ENCODE measurements around the gene C1orf21. TPM values are rescaled to one million over a fixed set of nuclear protein-coding genes. Genes with fewer than 3 reads are reported as not detected.

The C1orf21 gene
- total RNA-seq, 4 donors from 2014 or later, result 24.0 to 43.0 (median 40.3) TPM

- TF ChIP-seq CTCF (IDR thresholded peaks at IDR 0.05), result no peak
- DNase-seq (ENCODE audit: low spot score) (no peak), ATAC-seq (ENCODE audit: low FRiP score) (no peak)
These were observed 145.4 kb downstream of the C1orf21 start for GRCh38 chr1:184532199-184532598.

GRCh38 chr1:184533049-184533448 is 146.2 kb downstream of the C1orf21 start:
- ATAC-seq (ENCODE audit: low FRiP score), result no peak

GRCh38 chr1:184533915-184534314 is 147.1 kb downstream of the C1orf21 start:
- ATAC-seq (ENCODE audit: low FRiP score) (no peak), DNase-seq (ENCODE audit: low spot score) (no peak)
- TF ChIP-seq CTCF (IDR thresholded peaks at IDR 0.05), result no peak

More at GRCh38 chr1:184533049-184533448, 146.2 kb downstream of the C1orf21 start:
- no peak for TF ChIP-seq CTCF (IDR thresholded peaks at IDR 0.05)
- no peak for DNase-seq (ENCODE audit: low spot score)

GRCh38 chr1:184534690-184535089 is 147.9 kb downstream of the C1orf21 start:
- DNase-seq (ENCODE audit: low spot score), result no peak
- ATAC-seq (ENCODE audit: low FRiP score), result no peak
- TF ChIP-seq CTCF (IDR thresholded peaks at IDR 0.05), result no peak

- no peak for TF ChIP-seq CTCF (IDR thresholded peaks at IDR 0.05)
- no peak for DNase-seq (ENCODE audit: low spot score)
- peak; percentile 41 for ATAC-seq (ENCODE audit: low FRiP score)
These were observed 148.6 kb downstream of the C1orf21 start for GRCh38 chr1:184535191-184535970.

GRCh38 chr1:184536246-184536985 is 149.6 kb downstream of the C1orf21 start:
- ATAC-seq (ENCODE audit: low FRiP score) (no peak), DNase-seq (ENCODE audit: low spot score) (no peak)
- no peak for TF ChIP-seq CTCF (IDR thresholded peaks at IDR 0.05)

Data from omental fat pad (tissue), 4 donors.